ENCODE data around the gene RBMS1.

DNA sequence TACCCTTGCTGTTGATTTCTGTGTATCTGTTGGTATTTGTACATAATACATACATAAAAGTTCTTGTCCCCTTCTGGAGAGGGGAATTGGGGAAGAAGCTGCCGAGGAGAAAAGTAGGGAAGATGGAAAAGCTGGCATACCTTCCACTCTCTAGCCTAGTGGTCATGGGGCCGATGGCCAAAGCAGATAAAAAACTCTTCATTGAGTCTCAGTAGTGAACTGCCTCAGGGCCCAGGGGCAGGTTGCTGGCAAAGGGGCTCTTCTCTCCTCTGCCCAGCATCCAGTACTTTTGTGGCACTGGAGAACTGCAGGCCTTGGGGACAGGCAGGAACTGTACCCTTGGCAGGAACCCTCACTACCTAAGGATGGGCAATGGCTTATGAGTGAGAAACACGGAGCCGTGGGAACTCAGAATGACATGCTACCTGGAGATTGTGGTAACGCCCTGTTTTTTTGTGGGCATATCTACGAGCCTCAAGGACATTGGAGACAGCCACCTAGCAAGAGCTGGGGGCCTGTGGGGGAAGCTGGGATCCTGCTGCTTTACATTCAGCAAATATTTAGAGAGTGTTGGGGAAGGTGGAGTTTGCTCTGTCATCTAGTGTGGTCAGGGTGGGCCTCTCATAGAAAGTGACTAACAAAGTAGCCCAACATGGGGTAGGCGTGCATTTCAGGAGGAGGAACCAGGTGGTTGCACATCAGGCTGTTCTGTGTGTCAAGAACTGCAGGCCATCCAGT lies 270.9 kb downstream of the RBMS1 start:
- TF ChIP-seq EZH2 (IDR thresholded peaks at IDR 0.05; ENCODE audit: borderline replicate concordance, low read length) (no peak), CTCF (conservative IDR thresholded peaks at IDR 0.05 in 1 of 2, IDR thresholded peaks at IDR 0.05 in 1 of 2; ENCODE audit: extremely low read depth in 1 of 2, insufficient read depth in 1 of 2, low read depth in 1 of 2, low read length in 2 of 2) (no peak)
